Measurements from ENCODE around the gene SNX20. TPM values are rescaled to one million over a fixed set of nuclear protein-coding genes. Genes with fewer than 3 reads are reported as not detected.

SNX20 gene
- polyA plus RNA-seq, 1 experiment, result not detected

DNA sequence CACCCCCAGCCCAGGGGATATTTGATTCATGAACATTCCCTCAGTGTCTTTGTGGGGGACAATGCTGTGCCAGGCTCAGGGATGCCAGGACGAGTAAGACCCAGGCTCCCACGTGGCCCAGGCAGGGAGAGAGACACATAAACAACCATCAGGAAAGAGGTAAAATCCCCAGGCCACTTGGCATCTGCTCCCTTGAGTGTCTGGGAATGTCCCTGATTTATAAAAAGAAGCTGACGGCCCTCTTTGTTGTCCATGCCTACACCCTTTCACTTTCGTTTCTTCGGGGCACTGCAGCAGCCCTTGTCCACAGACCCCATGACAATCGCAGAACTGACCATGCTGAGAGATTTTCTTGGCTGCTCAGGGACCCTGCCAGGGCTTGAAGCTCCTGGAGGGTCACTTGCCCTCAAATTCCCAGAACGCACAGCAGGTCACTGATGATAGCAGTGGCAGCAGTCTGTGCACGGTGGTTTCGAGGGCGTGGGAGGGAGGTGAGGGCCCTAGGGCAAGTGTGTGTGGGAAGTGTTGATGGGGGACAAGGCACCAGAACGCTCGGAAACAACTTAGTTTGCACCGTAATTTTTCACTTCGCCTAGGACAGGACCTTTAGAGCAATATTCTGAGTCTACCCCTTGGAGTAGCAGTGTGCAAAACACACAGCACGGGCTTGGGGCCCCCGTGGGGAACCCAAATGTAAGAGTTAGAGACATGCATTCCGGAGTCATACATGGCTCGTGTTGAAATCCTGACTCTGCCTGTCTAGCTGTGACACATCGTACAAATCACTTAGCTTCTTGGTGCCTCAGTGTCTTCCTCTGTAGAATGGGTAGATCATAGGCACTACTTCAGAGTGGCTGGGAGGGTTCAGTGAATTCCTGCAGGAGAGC lies 17.0 kb upstream of the SNX20 start:
- peak overlapping the region; percentile 46 for H3K4me3 ChIP-seq (ENCODE audit: low read depth, low read length)
- H3K27me3 ChIP-seq (ENCODE audit: control insufficient read depth, insufficient read depth, low read length), result peaks cover 8% of the 10 kb centered on the region
- no peak for DNase-seq (ENCODE audit: low read depth, low spot score)
- TF ChIP-seq, protein P1, sequence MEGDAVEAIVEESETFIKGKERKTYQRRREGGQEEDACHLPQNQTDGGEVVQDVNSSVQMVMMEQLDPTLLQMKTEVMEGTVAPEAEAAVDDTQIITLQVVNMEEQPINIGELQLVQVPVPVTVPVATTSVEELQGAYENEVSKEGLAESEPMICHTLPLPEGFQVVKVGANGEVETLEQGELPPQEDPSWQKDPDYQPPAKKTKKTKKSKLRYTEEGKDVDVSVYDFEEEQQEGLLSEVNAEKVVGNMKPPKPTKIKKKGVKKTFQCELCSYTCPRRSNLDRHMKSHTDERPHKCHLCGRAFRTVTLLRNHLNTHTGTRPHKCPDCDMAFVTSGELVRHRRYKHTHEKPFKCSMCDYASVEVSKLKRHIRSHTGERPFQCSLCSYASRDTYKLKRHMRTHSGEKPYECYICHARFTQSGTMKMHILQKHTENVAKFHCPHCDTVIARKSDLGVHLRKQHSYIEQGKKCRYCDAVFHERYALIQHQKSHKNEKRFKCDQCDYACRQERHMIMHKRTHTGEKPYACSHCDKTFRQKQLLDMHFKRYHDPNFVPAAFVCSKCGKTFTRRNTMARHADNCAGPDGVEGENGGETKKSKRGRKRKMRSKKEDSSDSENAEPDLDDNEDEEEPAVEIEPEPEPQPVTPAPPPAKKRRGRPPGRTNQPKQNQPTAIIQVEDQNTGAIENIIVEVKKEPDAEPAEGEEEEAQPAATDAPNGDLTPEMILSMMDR (IDR thresholded peaks at IDR 0.05; ENCODE audit: low read depth, low read length), result no peak
- POLR2A ChIA-PET, result no interaction called here
- no peak overlapping the region for H3K27ac ChIP-seq (ENCODE audit: low read depth, low read length)
- H3K9me3 ChIP-seq (ENCODE audit: control insufficient read depth, insufficient read depth, low read length), result no peaks in the 10 kb centered on the region
- CTCF ChIA-PET, result interaction anchor here (0.9 to 2.5 kb wide), 2 partner anchors 33 to 108 kb away, joined by 4 to 11 read pairs; no protein-coding TSS in a partner anchor

DNA sequence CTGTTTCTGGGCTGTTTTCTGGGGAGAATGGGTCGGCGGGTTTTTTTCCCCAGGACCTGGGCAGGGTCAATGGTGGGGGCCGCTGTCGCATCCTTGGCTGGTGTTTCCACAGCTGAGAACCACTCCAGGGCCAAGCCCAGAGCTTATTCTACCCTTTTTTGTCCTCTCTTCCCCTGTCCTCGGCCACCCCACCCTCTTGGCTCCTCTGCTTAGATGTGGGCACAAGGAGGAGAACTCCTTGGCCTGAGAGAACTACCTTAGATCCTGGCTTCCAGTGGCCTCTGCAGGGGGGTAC lies 16.3 kb upstream of the SNX20 start:
- CTCF ChIA-PET, result interaction anchor here (2.5 kb wide), 1 partner anchor 32 kb away, joined by 11 read pairs; no protein-coding TSS in a partner anchor
- H3K27ac ChIP-seq (ENCODE audit: low read depth, low read length), result no peak overlapping the region
- TF ChIP-seq, protein P1 (IDR thresholded peaks at IDR 0.05; ENCODE audit: low read depth, low read length), result no peak
- no peak for DNase-seq (ENCODE audit: low read depth, low spot score)
- no peak overlapping the region for H3K4me3 ChIP-seq (ENCODE audit: low read depth, low read length)
- H3K9me3 ChIP-seq (ENCODE audit: control insufficient read depth, insufficient read depth, low read length), result no peaks in the 10 kb centered on the region
- peaks cover 8% of the 10 kb centered on the region for H3K27me3 ChIP-seq (ENCODE audit: control insufficient read depth, insufficient read depth, low read length)
- POLR2A ChIA-PET, result no interaction called here

DNA sequence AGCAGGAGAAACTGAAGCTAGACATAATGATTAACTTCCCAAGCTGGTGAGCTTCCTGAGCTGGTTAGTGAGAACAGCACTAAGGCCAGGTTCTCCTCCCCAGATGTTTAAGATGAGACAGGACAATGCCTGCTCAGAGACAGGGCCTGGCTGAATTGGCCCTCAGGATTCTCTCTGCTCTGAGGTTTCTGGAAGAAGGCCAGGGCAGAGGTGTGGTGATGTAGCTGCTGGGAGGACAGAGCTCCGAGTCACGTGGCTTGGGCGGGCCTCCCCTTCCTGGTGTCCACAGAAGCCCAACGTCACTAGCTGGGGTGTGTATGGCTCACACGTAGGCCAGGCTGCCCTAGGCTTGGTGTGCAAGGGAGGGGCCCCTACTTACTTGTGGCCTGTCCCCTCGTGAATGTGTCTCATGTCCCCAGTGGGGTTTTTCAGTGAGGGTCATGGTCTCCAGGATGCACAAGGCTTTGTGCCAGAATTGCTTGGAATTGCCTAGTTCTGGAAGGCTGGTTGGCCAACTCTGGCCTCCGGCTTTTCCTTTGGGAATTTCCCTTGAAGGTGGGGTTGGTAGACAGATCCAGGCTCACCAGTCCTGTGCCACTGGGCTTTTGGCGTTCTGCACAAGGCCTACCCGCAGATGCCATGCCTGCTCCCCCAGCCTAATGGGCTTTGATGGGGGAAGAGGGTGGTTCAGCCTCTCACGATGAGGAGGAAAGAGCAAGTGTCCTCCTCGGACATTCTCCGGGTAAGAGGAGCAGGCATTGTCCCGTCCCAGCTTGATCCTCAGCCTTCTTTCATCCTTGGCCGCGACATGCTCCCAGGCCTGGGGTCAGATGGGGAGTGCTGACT lies 15.7 kb upstream of the SNX20 start:
- peaks cover 9% of the 10 kb centered on the region for H3K27me3 ChIP-seq (ENCODE audit: control insufficient read depth, insufficient read depth, low read length)
- CTCF ChIA-PET, result interaction anchor here (2.5 kb wide), 1 partner anchor 31 kb away, joined by 11 read pairs; no protein-coding TSS in a partner anchor
- H3K9me3 ChIP-seq (ENCODE audit: control insufficient read depth, insufficient read depth, low read length), result no peaks in the 10 kb centered on the region
- no peak overlapping the region for H3K4me3 ChIP-seq (ENCODE audit: low read depth, low read length)
- H3K27ac ChIP-seq (ENCODE audit: low read depth, low read length), result no peak overlapping the region
- TF ChIP-seq, protein P1 (IDR thresholded peaks at IDR 0.05; ENCODE audit: low read depth, low read length), result no peak
- no peak for DNase-seq (ENCODE audit: low read depth, low spot score)
- POLR2A ChIA-PET, result no interaction called here

DNA sequence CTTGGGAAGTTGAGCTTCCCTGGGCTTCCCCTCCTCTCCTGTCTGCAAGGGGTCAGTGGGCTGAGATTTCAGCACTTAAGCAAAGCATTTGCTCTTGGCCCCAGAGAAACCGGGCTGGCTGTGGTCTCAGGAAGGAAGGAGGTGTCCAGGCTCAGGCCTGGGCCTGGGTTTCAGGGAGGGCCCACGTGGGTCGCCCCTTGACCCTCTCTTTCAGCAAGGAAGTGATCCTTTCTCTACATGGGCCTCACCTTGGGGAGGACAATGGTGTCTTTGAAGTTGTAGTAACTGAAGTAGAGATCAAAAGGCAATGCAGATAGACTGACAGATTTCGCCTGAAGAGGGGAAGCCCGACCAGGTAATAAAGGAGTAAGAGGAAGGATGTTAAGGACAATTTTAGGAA lies 15.0 kb upstream of the SNX20 start:
- peaks cover 13% of the 10 kb centered on the region for H3K27me3 ChIP-seq (ENCODE audit: control insufficient read depth, insufficient read depth, low read length)
- DNase-seq (ENCODE audit: low read depth, low spot score), result no peak
- no peak overlapping the region for H3K27ac ChIP-seq (ENCODE audit: low read depth, low read length)
- ChIA-PET CTCF (interaction anchor here (2.5 kb wide), 1 partner anchor 31 kb away, joined by 11 read pairs; no protein-coding TSS in a partner anchor), POLR2A (no interaction called here)
- no peaks in the 10 kb centered on the region for H3K9me3 ChIP-seq (ENCODE audit: control insufficient read depth, insufficient read depth, low read length)
- no peak overlapping the region for H3K4me3 ChIP-seq (ENCODE audit: low read depth, low read length)
- TF ChIP-seq, protein P1 (IDR thresholded peaks at IDR 0.05; ENCODE audit: low read depth, low read length), result no peak
